Heart left ventricle (tissue), 16 donors: ENCODE data around the gene DIAPH2. TPM values are rescaled to one million over a fixed set of nuclear protein-coding genes. Genes with fewer than 3 reads are reported as not detected.

Experiments
- ATAC-seq, 4 donors: fragments of 200-7000 bp; cut with Tn5 transposase; one replicate each; pipeline ENCODE4 v1.9.1; 2020 to 2022; ENCODE audit warnings: moderate library complexity in 4 of 4, mild to moderate bottlenecking in 3 of 4, moderate number of reproducible peaks in 1 of 4
- DNase-seq, 5 donors: peaks; one replicate each; pipeline ENCODE4 v3.0.0-alpha.2; 2020
- H3K27ac ChIP-seq, 12 donors: fragments of 200-600 bp; sonication (generic) in 4 of 12; one replicate each; pipeline versions ENCODE4 v1.5.0 to v1.8.0; 2016 to 2022; ENCODE audit warnings: mild to moderate bottlenecking in 2 of 12
- H3K27me3 ChIP-seq, 9 donors: fragments of 200-600 bp; sonication (generic) in 2 of 9; one replicate each; pipeline versions ENCODE4 v1.5.1 to v1.8.0; 2016 to 2022; ENCODE audit warnings: mild to moderate bottlenecking in 3 of 9
- H3K36me3 ChIP-seq, 9 donors: fragments of 200-600 bp; sonication (generic) in 2 of 9; one replicate each; pipeline versions ENCODE4 v1.5.0 to v1.8.0; 2018 to 2022; ENCODE audit warnings: mild to moderate bottlenecking in 2 of 9
- H3K4me1 ChIP-seq, 12 donors: fragments of 200-600 bp; sonication (generic) in 4 of 12; one replicate each; pipeline versions ENCODE4 v1.5.0 to v1.8.0; 2016 to 2022; ENCODE audit warnings: mild to moderate bottlenecking in 3 of 12
- H3K4me3 ChIP-seq, 12 donors: fragments of 200-600 bp; sonication (generic) in 4 of 12; one replicate each; pipeline versions ENCODE4 v1.5.0 to v1.8.0; 2017 to 2022; ENCODE audit warnings: mild to moderate bottlenecking in 9 of 12, moderate library complexity in 4 of 12
- H3K9me3 ChIP-seq, 12 donors: fragments of 200-600 bp; sonication (generic) in 4 of 12; one replicate each; pipeline versions ENCODE4 v1.5.0 to v1.8.0; 2016 to 2022; ENCODE audit warnings: mild to moderate bottlenecking in 1 of 12
- CTCF ChIP-seq, 12 donors: fragments of 200-600 bp; sonication (generic) in 4 of 12; IDR thresholded peaks; one replicate each; pipeline versions ENCODE4 v1.5.0 to v1.8.0; 2018 to 2022; ENCODE audit warnings: antibody characterized with exemption in 12 of 12, mild to moderate bottlenecking in 5 of 12
- POLR2A ChIP-seq, 2 donors: fragments of 450-650 bp; IDR thresholded peaks; one replicate each; pipeline ENCODE4 v1.6.1; 2017; ENCODE audit warnings: antibody characterized with exemption in 2 of 2, mild to moderate bottlenecking in 2 of 2, moderate library complexity in 2 of 2
- WGBS, 4 donors: extraction: QIAGEN DNeasy Blood & Tissue Kit in 2 of 4; methylation state at CpG; one replicate each; pipeline versions ENCODE4 v1.1.5 to v1.1.7; 2013 to 2018; 5-methylcytosine and 5-hydroxymethylcytosine counted together
- intact Hi-C, 10 donors: fragments of 100-400 bp; cut with DNase I; formaldehyde crosslinking; loops; one replicate each; pipeline versions ENCODE4 v1.11.1 to v1.14.2; 2022
- polyA plus RNA-seq, 2 donors: library from polyadenylated mRNA; stranded (reverse); fragments of 200-250 nt; gene quantifications; one replicate each; pipeline ENCODE4 v1.2.3, GENCODE V29; 2013
- total RNA-seq, 9 donors: library from RNA; depleted of rRNA in 2 of 9; stranded (reverse); fragments of >200 nt in 2 of 9; fragmentation: NEBNext Ultra II Directional in 3 of 9; extraction: Animal tissue kit (Norgen Biotek cat#: 25700) in 3 of 9; gene quantifications; one replicate each; pipeline versions ENCODE4 v1.1.0 to v1.2.4, GENCODE V29; 2016 to 2023
- donor health status: ischemic (EF 13 %, LVEDD 7.1; RV severe dilation, severe dysfunction).
- donor health status: healthy with polysubstance abuse.
- donor health status: DM: no; HTN: yes; CAD: no.
- donor health status: DM: no; HTN: no; CAD: no.
- donor health status: ischemic (EF 25% LVEDD 6.9; RV normal size, moderate dysfunction).
- donor health status: ischemic (EF 25% LVEDD 5.7; RV mildly dilated, moderate dysfunction).
- donor health status: healthy.
- donor health status: DM: yes; HTN: yes; CAD: no.
- donor health status: ischemic (EF 35%, LVEDD 5.7; RV mildly dilated, moderate dysfunction).
- donor health status: nonischemic (EF 11% LVEDD 7.7; RV severe dilation, severe dysfunction).
- donor health status: DM: yes; HTN: yes; CAD: no.
- donor health status: PGD.
- donor health status: ischemic (EF 29% LVEDD 5.4; RV normal size, mild dysfunction).
- donor health status: nonischemic (EF 23%, LVEDD 6.1; RV moderate dilation, normal function).

Gene DIAPH2
- total and polyA plus RNA-seq, 11 donors, result 3.7 to 18.8 (median 12.3) TPM

- TF ChIP-seq CTCF (IDR thresholded peaks at IDR 0.05) (no peak), POLR2A (IDR thresholded peaks at IDR 0.05) (no peak)
Measured at GRCh38 chrX:96688789-96689188, 4.1 kb downstream of the DIAPH2 start.

GRCh38 chrX:96689991-96690390, 5.3 kb downstream of the DIAPH2 start:
- DNase-seq (no peak), ATAC-seq (no peak)
- H3K4me3 ChIP-seq, result no peak overlapping the region
- peak overlapping the region in 4 of 12 donors; percentile 21 to 43 (median 40) for H3K27ac ChIP-seq
- H3K4me1 ChIP-seq, result peaks cover 0 to 28% (median 4%) of the 10 kb centered on the region in 12 donors
- WGBS, 4 donors, result 60 to 69% (median 65%) methylated on average over 2 of the region's 2 CpGs
- H3K9me3 ChIP-seq, result no peaks in the 10 kb centered on the region
- peaks cover 0 to 15% (median 0%) of the 10 kb centered on the region in 9 donors for H3K27me3 ChIP-seq
- TF ChIP-seq POLR2A (IDR thresholded peaks at IDR 0.05), result no peak
- no peak for TF ChIP-seq CTCF (IDR thresholded peaks at IDR 0.05)
- H3K36me3 ChIP-seq, result no peaks in the 10 kb centered on the region
- intact Hi-C loops, result loop anchor here in 3 of 10 donors (5.0 to 10.0 kb wide), 3 partner anchors 75 to 318 kb away; no protein-coding TSS in a partner anchor

More at GRCh38 chrX:96688789-96689188, 4.1 kb downstream of the DIAPH2 start:
- peaks cover 0 to 28% (median 5%) of the 10 kb centered on the region in 12 donors for H3K4me1 ChIP-seq
- peaks cover 0 to 27% (median 0%) of the 10 kb centered on the region in 9 donors for H3K27me3 ChIP-seq
- intact Hi-C loops, result loop anchor here in 3 of 10 donors (5.0 to 10.0 kb wide), 3 partner anchors 76 to 316 kb away; no protein-coding TSS in a partner anchor
- H3K4me3 ChIP-seq, result no peak overlapping the region
- H3K9me3 ChIP-seq, result no peaks in the 10 kb centered on the region
- no peaks in the 10 kb centered on the region for H3K36me3 ChIP-seq
- no peak for ATAC-seq
- H3K27ac ChIP-seq, result no peak overlapping the region
- no peak for DNase-seq
- WGBS, 4 donors, result 65 to 96% (median 82%) methylated on average over 4 of the region's 4 CpGs

GRCh38 chrX:96692454-96692853, 7.8 kb downstream of the DIAPH2 start:
- intact Hi-C loops, result no loop called here
- H3K27ac ChIP-seq, result no peak overlapping the region
- ATAC-seq (peak in 1 of 4 donors; percentile 31), DNase-seq (no peak)
- no peaks in the 10 kb centered on the region for H3K36me3 ChIP-seq
- WGBS, 4 donors, result 50 to 83% (median 68%) methylated on average over 1 of the region's 1 CpG
- H3K4me1 ChIP-seq, result peaks cover 0 to 21% (median 4%) of the 10 kb centered on the region in 12 donors
- no peak for TF ChIP-seq CTCF (IDR thresholded peaks at IDR 0.05)
- no peak for TF ChIP-seq POLR2A (IDR thresholded peaks at IDR 0.05)
- H3K9me3 ChIP-seq, result no peaks in the 10 kb centered on the region
- H3K4me3 ChIP-seq, result no peak overlapping the region
- peaks cover 0 to 6% (median 0%) of the 10 kb centered on the region in 9 donors for H3K27me3 ChIP-seq

- ATAC-seq (peak in 1 of 4 donors; percentile 36), DNase-seq (no peak)
- no peak overlapping the region for H3K4me3 ChIP-seq
- H3K27me3 ChIP-seq, result peaks cover 0 to 5% (median 0%) of the 10 kb centered on the region in 9 donors
- intact Hi-C loops, result no loop called here
- no peak overlapping the region for H3K27ac ChIP-seq
- H3K36me3 ChIP-seq, result no peaks in the 10 kb centered on the region
- H3K4me1 ChIP-seq, result peaks cover 0 to 21% (median 4%) of the 10 kb centered on the region in 12 donors
- TF ChIP-seq POLR2A (IDR thresholded peaks at IDR 0.05) (no peak), CTCF (IDR thresholded peaks at IDR 0.05) (no peak)
- no peaks in the 10 kb centered on the region for H3K9me3 ChIP-seq
Measured at GRCh38 chrX:96692890-96693289, 8.2 kb downstream of the DIAPH2 start.
